ENCODE data around the gene TOX3. TPM values are rescaled to one million over a fixed set of nuclear protein-coding genes. Genes with fewer than 3 reads are reported as not detected.

TOX3 gene
- total and polyA plus RNA-seq, 2 of the 13 experiments (the other 11 are each of a cell fraction or from before 2014, with no cell fraction given), result 14.5 to 98.6 TPM

DNA sequence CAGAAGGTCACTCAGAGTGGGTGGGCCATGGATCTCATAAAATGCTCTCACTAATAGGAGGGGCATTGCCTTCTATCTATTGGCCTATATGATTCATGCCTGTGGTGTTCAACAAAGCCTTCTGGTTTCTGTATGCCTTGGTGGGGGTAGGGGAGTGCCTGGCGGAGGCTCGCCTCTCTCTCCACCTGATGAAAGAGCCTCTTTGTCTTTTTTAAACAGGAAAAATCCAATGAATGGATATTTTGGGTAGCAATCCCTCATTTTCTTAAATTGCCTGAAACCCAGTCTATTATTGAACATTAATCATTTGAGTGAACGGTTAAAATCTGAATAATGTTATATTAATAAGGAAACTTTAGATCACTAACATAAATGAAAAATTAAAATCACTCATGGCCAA is 90.6 kb downstream of the TOX3 start (continued):
- TF ChIP-seq BCL6 (CRISPR knock-in tag; IDR thresholded peaks at IDR 0.05) (peak; percentile 75), ZKSCAN8 (CRISPR knock-in tag; IDR thresholded peaks at IDR 0.05; ENCODE audit: borderline replicate concordance) (peak; percentile 76; the same call in 1 of the 2 replicates), ZNF644 (CRISPR knock-in tag; IDR thresholded peaks at IDR 0.05; ENCODE audit: low read depth) (peak; percentile 91), MIER3 (CRISPR knock-in tag; IDR thresholded peaks at IDR 0.05; ENCODE audit: borderline replicate concordance) (no peak), MAZ (IDR thresholded peaks at IDR 0.05; ENCODE audit: borderline replicate concordance, low read depth, low read length) (0 out of 2 replicates have a peak, but pooled peaks have one; percentile 33), MAZ (CRISPR knock-in tag; IDR thresholded peaks at IDR 0.05; ENCODE audit: low read depth) (no peak), ZNF557 (CRISPR knock-in tag; IDR thresholded peaks at IDR 0.05) (no peak), MAFF (IDR thresholded peaks at IDR 0.05; ENCODE audit: low read depth, low read length) (no peak), ZNF883 (CRISPR knock-in tag; IDR thresholded peaks at IDR 0.05; ENCODE audit: not compliant biosample characterization) (no peak), SP140L (CRISPR knock-in tag; IDR thresholded peaks at IDR 0.05; ENCODE audit: borderline replicate concordance) (no peak), ZNF44 (CRISPR knock-in tag; IDR thresholded peaks at IDR 0.05) (no peak), ZNF703 (CRISPR knock-in tag; IDR thresholded peaks at IDR 0.05; ENCODE audit: borderline replicate concordance) (no peak), PLRG1 (conservative IDR thresholded peaks at IDR 0.05) (no peak), ZBTB7B (CRISPR knock-in tag; IDR thresholded peaks at IDR 0.05) (peak; percentile 53; the same call in 1 of the 2 replicates)
- TF ChIP-seq, protein P1, sequence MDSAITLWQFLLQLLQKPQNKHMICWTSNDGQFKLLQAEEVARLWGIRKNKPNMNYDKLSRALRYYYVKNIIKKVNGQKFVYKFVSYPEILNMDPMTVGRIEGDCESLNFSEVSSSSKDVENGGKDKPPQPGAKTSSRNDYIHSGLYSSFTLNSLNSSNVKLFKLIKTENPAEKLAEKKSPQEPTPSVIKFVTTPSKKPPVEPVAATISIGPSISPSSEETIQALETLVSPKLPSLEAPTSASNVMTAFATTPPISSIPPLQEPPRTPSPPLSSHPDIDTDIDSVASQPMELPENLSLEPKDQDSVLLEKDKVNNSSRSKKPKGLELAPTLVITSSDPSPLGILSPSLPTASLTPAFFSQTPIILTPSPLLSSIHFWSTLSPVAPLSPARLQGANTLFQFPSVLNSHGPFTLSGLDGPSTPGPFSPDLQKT (CRISPR knock-in tag; IDR thresholded peaks at IDR 0.05; ENCODE audit: borderline replicate concordance), result no peak
- TF ChIP-seq, protein P2, sequence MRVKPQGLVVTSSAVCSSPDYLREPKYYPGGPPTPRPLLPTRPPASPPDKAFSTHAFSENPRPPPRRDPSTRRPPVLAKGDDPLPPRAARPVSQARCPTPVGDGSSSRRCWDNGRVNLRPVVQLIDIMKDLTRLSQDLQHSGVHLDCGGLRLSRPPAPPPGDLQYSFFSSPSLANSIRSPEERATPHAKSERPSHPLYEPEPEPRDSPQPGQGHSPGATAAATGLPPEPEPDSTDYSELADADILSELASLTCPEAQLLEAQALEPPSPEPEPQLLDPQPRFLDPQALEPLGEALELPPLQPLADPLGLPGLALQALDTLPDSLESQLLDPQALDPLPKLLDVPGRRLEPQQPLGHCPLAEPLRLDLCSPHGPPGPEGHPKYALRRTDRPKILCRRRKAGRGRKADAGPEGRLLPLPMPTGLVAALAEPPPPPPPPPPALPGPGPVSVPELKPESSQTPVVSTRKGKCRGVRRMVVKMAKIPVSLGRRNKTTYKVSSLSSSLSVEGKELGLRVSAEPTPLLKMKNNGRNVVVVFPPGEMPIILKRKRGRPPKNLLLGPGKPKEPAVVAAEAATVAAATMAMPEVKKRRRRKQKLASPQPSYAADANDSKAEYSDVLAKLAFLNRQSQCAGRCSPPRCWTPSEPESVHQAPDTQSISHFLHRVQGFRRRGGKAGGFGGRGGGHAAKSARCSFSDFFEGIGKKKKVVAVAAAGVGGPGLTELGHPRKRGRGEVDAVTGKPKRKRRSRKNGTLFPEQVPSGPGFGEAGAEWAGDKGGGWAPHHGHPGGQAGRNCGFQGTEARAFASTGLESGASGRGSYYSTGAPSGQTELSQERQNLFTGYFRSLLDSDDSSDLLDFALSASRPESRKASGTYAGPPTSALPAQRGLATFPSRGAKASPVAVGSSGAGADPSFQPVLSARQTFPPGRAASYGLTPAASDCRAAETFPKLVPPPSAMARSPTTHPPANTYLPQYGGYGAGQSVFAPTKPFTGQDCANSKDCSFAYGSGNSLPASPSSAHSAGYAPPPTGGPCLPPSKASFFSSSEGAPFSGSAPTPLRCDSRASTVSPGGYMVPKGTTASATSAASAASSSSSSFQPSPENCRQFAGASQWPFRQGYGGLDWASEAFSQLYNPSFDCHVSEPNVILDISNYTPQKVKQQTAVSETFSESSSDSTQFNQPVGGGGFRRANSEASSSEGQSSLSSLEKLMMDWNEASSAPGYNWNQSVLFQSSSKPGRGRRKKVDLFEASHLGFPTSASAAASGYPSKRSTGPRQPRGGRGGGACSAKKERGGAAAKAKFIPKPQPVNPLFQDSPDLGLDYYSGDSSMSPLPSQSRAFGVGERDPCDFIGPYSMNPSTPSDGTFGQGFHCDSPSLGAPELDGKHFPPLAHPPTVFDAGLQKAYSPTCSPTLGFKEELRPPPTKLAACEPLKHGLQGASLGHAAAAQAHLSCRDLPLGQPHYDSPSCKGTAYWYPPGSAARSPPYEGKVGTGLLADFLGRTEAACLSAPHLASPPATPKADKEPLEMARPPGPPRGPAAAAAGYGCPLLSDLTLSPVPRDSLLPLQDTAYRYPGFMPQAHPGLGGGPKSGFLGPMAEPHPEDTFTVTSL (CRISPR knock-in tag; IDR thresholded peaks at IDR 0.05; ENCODE audit: borderline replicate concordance), result peak; percentile 83; the same call in 1 of the 2 replicates
- TF ChIP-seq, protein P3, sequence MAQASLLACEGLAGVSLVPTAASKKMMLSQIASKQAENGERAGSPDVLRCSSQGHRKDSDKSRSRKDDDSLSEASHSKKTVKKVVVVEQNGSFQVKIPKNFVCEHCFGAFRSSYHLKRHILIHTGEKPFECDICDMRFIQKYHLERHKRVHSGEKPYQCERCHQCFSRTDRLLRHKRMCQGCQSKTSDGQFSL (CRISPR knock-in tag; IDR thresholded peaks at IDR 0.05), result no peak
- TF ChIP-seq, protein P4, sequence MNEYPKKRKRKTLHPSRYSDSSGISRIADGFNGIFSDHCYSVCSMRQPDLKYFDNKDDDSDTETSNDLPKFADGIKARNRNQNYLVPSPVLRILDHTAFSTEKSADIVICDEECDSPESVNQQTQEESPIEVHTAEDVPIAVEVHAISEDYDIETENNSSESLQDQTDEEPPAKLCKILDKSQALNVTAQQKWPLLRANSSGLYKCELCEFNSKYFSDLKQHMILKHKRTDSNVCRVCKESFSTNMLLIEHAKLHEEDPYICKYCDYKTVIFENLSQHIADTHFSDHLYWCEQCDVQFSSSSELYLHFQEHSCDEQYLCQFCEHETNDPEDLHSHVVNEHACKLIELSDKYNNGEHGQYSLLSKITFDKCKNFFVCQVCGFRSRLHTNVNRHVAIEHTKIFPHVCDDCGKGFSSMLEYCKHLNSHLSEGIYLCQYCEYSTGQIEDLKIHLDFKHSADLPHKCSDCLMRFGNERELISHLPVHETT (CRISPR knock-in tag; conservative IDR thresholded peaks at IDR 0.05), result no peak
- TF ChIP-seq, protein P5, sequence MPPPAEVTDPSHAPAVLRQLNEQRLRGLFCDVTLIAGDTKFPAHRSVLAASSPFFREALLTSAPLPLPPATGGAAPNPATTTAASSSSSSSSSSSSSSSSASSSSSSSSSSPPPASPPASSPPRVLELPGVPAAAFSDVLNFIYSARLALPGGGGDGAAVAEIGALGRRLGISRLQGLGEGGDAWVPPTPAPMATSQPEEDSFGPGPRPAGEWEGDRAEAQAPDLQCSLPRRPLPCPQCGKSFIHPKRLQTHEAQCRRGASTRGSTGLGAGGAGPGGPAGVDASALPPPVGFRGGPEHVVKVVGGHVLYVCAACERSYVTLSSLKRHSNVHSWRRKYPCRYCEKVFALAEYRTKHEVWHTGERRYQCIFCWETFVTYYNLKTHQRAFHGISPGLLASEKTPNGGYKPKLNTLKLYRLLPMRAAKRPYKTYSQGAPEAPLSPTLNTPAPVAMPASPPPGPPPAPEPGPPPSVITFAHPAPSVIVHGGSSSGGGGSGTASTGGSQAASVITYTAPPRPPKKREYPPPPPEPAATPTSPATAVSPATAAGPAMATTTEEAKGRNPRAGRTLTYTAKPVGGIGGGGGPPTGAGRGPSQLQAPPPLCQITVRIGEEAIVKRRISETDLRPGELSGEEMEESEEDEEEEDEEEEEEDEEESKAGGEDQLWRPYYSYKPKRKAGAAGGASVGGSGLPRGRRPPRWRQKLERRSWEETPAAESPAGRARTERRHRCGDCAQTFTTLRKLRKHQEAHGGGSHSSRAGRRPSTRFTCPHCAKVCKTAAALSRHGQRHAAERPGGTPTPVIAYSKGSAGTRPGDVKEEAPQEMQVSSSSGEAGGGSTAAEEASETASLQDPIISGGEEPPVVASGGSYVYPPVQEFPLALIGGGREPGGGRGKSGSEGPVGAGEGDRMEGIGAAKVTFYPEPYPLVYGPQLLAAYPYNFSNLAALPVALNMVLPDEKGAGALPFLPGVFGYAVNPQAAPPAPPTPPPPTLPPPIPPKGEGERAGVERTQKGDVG (CRISPR knock-in tag; IDR thresholded peaks at IDR 0.05; ENCODE audit: borderline replicate concordance), result 0 out of 2 replicates have a peak, but pooled peaks have one; percentile 42
